SH-SY5Y (cell line): ENCODE data around the gene EHD3.

Source experiments
- GATA2 ChIP-seq: IDR thresholded peaks from 2 replicates; pipeline ENCODE4 v1.6.1; 2011; ENCODE audit warnings: mild to moderate bottlenecking, low read depth, low read length
- GATA3 ChIP-seq: IDR thresholded peaks from 2 replicates; pipeline ENCODE4 v1.6.1; 2011; ENCODE audit warnings: low read depth, mild to moderate bottlenecking, low read length, moderate library complexity

DNA sequence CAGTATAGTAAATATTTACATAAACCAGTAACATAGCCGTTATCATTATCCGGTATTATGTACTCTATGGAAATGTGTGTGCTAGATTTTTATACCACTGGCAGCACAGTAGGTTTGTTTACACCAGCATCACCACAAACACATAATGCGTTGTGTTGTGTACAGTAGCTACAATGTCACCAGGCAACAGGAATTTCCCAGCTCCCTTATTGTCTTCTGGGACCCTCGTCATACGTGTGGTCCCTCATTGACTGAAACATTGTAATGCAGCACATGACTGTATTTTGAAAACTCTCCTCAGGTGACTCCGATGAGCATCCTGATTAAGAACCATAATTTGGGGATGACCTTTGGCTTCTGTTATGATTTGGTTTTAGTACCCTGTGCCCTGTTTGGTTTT, 31.3 kb downstream of the EHD3 start:
- TF ChIP-seq GATA2 (no peak), GATA3 (no peak)
